Fibroblast of mammary gland (primary cell): ENCODE measurements around the gene PPP1R1A.

Source experiments
- DNase-seq: peaks from one replicate; pipeline ENCODE4 v3.0.0-alpha.2; 2010; ENCODE audit warnings: low read depth
- H3K4me3 ChIP-seq: 2 replicates; pipeline ENCODE4 v1.5.1; 2011; ENCODE audit warnings: low read depth, mild to moderate bottlenecking, low read length, moderate library complexity; ENCODE audit not compliant: control insufficient read depth
- TF ChIP-seq, protein P1 (sequence below): conservative IDR thresholded peaks from 2 replicates; pipeline ENCODE4 v1.5.1; 2011; ENCODE audit warnings: low read depth, low read length, inconsistent platforms; ENCODE audit not compliant: control insufficient read depth, insufficient read depth

PPP1R1A gene

DNA sequence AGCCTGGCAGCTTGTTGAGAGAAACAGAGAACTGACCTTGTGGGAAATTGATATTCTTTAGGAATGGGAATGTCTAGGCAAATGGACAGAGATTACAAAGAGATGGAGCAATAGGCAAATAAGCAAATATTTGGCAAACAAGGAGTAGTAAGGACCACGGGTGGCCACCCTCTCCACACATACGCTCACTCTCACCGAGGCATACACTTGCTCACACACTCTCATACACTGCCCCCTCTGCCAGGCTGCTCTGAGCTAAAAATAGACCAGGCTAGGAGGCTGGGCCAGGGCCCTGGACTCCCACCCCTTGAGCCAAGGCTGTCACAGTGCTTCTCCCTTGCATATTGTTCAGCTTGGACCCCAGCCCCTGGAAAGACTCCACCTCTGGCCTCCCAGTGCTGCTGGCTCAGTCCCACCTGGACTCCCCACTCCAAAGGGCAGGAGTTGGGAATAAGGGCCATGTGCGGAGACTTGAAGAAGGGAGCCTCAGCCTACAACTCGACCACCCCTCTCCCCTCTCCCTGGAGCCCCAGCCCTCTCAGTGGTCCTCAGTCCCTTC is 1.1 kb downstream of the PPP1R1A start:
- no peak overlapping the region for H3K4me3 ChIP-seq
- TF ChIP-seq, protein P1, sequence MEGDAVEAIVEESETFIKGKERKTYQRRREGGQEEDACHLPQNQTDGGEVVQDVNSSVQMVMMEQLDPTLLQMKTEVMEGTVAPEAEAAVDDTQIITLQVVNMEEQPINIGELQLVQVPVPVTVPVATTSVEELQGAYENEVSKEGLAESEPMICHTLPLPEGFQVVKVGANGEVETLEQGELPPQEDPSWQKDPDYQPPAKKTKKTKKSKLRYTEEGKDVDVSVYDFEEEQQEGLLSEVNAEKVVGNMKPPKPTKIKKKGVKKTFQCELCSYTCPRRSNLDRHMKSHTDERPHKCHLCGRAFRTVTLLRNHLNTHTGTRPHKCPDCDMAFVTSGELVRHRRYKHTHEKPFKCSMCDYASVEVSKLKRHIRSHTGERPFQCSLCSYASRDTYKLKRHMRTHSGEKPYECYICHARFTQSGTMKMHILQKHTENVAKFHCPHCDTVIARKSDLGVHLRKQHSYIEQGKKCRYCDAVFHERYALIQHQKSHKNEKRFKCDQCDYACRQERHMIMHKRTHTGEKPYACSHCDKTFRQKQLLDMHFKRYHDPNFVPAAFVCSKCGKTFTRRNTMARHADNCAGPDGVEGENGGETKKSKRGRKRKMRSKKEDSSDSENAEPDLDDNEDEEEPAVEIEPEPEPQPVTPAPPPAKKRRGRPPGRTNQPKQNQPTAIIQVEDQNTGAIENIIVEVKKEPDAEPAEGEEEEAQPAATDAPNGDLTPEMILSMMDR, result no peak
- no peak for DNase-seq

DNA sequence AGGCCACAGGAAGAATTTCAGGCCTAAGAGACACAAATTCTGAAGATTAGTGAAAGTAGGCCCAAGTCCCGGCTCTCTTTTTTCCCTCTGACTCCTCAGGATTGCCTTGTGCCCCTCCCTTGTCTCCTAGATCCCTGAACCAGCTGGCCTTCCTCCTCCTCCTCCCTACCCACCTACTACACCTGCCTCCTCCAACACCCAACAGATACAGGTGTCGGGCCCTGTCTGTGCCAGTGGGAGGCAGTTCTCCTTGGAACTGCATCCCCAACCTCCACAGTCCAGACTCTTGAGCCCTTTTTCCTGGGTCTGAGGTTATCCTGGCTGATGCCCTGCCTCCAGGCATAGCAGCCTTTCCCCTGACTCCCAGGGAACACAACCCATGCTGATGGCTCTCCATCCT is 1.8 kb downstream of the PPP1R1A start:
- TF ChIP-seq, protein P1, result no peak
- no peak overlapping the region for H3K4me3 ChIP-seq
- no peak for DNase-seq

DNA sequence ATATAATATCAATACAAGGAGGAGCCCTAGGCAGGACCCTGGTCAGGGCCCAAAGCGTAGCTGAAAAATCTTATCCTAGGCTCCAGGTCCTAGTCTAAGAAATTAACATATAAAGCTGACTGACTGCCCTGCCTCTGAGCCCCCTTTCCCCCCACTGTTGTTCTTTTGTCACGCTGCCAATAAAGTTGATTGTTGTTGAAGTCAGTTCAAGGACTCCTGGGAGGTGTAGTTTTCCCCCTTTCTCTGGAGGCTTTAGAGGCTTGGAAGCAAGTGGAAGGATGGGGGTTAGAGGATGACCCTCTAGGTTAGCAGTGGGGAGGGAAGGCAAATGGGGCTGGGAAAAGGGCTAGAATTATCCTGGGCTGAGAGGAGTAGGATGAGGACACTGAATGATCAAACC is 3.2 kb downstream of the PPP1R1A start:
- TF ChIP-seq, protein P1, result no peak
- no peak for DNase-seq
- no peak overlapping the region for H3K4me3 ChIP-seq

DNA sequence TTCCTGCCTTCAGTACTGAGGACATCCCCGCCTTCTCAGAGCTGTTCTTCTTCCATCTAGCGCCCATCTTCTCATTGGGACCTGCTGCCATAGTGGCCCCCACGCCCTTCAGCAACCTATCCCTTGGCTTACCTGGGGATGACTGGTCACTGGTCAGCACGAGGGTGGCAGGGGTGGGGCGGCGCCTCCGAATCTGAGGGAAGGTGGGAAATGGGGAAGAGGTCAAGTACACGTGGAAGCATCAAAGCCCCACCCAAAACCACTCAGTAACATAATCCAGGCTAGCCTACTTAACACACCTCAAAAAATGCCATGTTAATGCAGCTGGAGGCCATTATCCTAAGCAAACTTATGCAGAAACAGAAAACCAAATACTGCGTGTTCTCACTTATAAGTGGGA is 4.3 kb downstream of the PPP1R1A start:
- DNase-seq, result no peak
- H3K4me3 ChIP-seq, result no peak overlapping the region
- TF ChIP-seq, protein P1, result no peak

DNA sequence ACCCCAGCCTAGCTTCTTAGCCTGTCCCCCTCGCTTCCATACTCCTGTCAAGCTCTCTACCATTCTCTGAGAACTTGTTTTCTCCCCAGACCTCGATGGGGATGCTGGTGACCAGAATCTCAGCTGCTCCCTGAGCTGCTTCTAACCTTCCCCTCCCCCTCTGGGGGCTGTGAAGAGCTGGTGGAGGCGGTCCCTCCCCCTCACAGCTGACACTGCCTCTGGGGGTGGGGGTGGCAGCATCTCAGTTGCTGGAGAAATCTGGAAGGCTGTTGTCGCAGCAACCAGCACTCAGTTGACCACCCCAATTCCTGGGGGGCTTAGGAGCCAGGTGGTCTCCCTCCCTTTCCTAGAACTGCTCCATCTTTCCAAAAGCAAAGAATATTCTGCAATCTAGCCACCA is 4.7 kb downstream of the PPP1R1A start:
- H3K4me3 ChIP-seq, result no peak overlapping the region
- TF ChIP-seq, protein P1, result no peak
- no peak for DNase-seq

DNA sequence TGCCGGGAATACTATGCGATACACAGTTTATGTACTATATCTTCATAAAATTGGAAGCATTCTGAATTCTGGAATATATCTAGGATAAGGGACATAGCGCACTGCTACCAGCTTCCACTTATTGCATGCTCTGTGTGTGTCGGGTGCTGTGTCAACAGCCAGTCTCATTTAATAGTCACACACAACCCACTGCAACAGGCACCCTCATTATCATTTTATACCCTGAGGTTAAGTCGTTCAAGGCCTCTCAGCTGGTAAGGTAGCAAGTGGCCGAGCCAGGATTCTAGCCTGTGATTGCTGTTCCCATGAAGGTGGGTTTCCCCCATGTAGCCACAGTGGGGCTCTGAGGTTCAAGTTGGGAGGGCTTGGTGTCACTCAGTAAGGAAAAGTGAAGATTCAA is 7.0 kb downstream of the PPP1R1A start:
- no peak for DNase-seq
- TF ChIP-seq, protein P1, result no peak

More for the DNA sequence above, 7.0 kb downstream of the PPP1R1A start:
- H3K4me3 ChIP-seq, result no peak overlapping the region
